DOHH2 (cell line): Measurements from ENCODE around the gene KRT31.

Experiments
- CTCF ChIP-seq: fragments of 200-600 bp; sonication (generic); IDR thresholded peaks from one replicate; pipeline ENCODE4 v1.5.1; 2014; ENCODE audit warnings: antibody characterized with exemption, mild to moderate bottlenecking, low read depth, low read length; ENCODE audit not compliant: poor library complexity, severe bottlenecking
- EZH2phosphoT487 ChIP-seq: fragments of 200-600 bp; sonication (generic); IDR thresholded peaks from 2 replicates; pipeline ENCODE4 v1.6.1; 2017; ENCODE audit warnings: borderline replicate concordance, mild to moderate bottlenecking, antibody characterized with exemption, low read length, moderate library complexity, mixed read lengths

GRCh38 chr17:41360296-41360995 is 37.0 kb downstream of the KRT31 start:
- no peak for TF ChIP-seq CTCF
- no peak for TF ChIP-seq EZH2phosphoT487
